Ovary (tissue), 9 donors: Measurements from ENCODE around the gene MRPL48. TPM values are rescaled to one million over a fixed set of nuclear protein-coding genes. Genes with fewer than 3 reads are reported as not detected.

Experiments used
- DNase-seq, 5 donors: peaks; one replicate each; pipeline ENCODE4 v3.0.0-alpha.2; 2019 to 2020
- H3K27ac ChIP-seq, 2 donors: fragments of 200-600 bp; one replicate each; pipeline versions ENCODE4 v1.5.1 to v1.8.0; 2019 to 2022
- H3K27me3 ChIP-seq: fragments of 200-600 bp; one replicate; pipeline ENCODE4 v1.8.0; 2022
- H3K36me3 ChIP-seq: fragments of 200-600 bp; sonication (generic); one replicate; pipeline ENCODE4 v1.5.1; 2019
- H3K4me1 ChIP-seq: one replicate; pipeline ENCODE4 v1.8.1; 2013; ENCODE audit warnings: mild to moderate bottlenecking, moderate library complexity; ENCODE audit not compliant: insufficient read depth
- H3K4me3 ChIP-seq: fragments of 200-600 bp; sonication (generic); one replicate; pipeline ENCODE4 v1.5.1; 2017
- H3K9me3 ChIP-seq, 2 donors: fragments of 200-600 bp in 1 of 2; sonication (generic) in 1 of 2; one replicate each; pipeline versions ENCODE4 v1.5.1 to v1.8.1; 2013 to 2019; ENCODE audit warnings: mild to moderate bottlenecking in 1 of 2, moderate library complexity in 1 of 2
- CTCF ChIP-seq, 3 donors: fragments of 450-650 bp in 2 of 3; fragments of 200-600 bp in 1 of 3; IDR thresholded peaks; one replicate each; pipeline versions ENCODE4 v1.5.1 to v1.8.0; 2016 to 2022; ENCODE audit warnings: antibody characterized with exemption in 3 of 3, mild to moderate bottlenecking in 1 of 3
- EP300 ChIP-seq: sonication (generic); formaldehyde crosslinking; IDR thresholded peaks from one replicate; pipeline ENCODE4 v1.6.1; 2017; ENCODE audit warnings: antibody characterized with exemption
- POLR2A ChIP-seq: fragments of 450-650 bp; IDR thresholded peaks from one replicate; pipeline ENCODE4 v1.6.1; 2017; ENCODE audit warnings: antibody characterized with exemption, mild to moderate bottlenecking, moderate library complexity
- WGBS, 3 donors: extraction: QIAGEN DNeasy Blood & Tissue Kit in 1 of 3; methylation state at CpG; one replicate each; pipeline versions ENCODE4 v1.1.5 to v1.1.7; 2013 to 2017; 5-methylcytosine and 5-hydroxymethylcytosine counted together
- intact Hi-C, 4 donors: fragments of 100-400 bp; cut with DNase I; formaldehyde crosslinking; loops; one replicate each; pipeline versions ENCODE4 v1.11.0 to v1.15.1; 2022 to 2023
- polyA plus RNA-seq, 2 donors: library from polyadenylated mRNA; stranded (reverse); fragments of 200-250 nt in 1 of 2; fragments of 350-450 nt in 1 of 2; fragmentation: Illumina TruSeq in 1 of 2; extraction: RNeasy Lipid Tissue Mini Kit (QIAGEN cat#74804) in 1 of 2; gene quantifications; one replicate each; pipeline ENCODE4 v1.2.3, GENCODE V29; 2013 to 2014
- total RNA-seq, 7 donors: library from RNA; depleted of rRNA in 2 of 7; stranded (reverse); fragments of >200 nt in 2 of 7; fragmentation: NEBNext Ultra II Directional in 3 of 7; extraction: Animal tissue kit (Norgen Biotek cat#: 25700) in 3 of 7; gene quantifications; one replicate each; pipeline versions ENCODE4 v1.1.0 to v1.2.4, GENCODE V29; 2016 to 2023
- donor health status: DM: no; HTN: no; CAD: no; lungs with moderate emphysema.
- donor health status: DM: no; HTN: no; CAD: no.
- donor health status: Bipolar disorder and iron deficiency.
- donor health status: DM: yes; HTN: yes; CAD: no.
- donor health status: DM: no; HTN: no; CAD: no.
- donor health status: DM: yes; HTN: yes; CAD: no.

The MRPL48 gene
- total and polyA plus RNA-seq, 9 donors: 18.7 to 33.4 (median 30.4) TPM

GRCh38 chr11:73866586-73866996 lies 78.9 kb downstream of the MRPL48 start:
- intact Hi-C loops: no loop called here
- no peaks in the 10 kb centered on the region for H3K9me3 ChIP-seq
- H3K4me1 ChIP-seq: peaks cover 4% of the 10 kb centered on the region
- TF ChIP-seq POLR2A: no peak
- no peak for TF ChIP-seq EP300
- TF ChIP-seq CTCF (IDR thresholded peaks at IDR 0.05): no peak
- no peak overlapping the region for H3K4me3 ChIP-seq
- no peaks in the 10 kb centered on the region for H3K27me3 ChIP-seq
- WGBS, 3 donors: 8 to 18% (median 18%) methylated on average over 2 of the region's 2 CpGs
- H3K27ac ChIP-seq: peak overlapping the region in 1 of 2 donors; percentile 17
- DNase-seq: peak in 2 of 5 donors; percentile 47 to 64
- no peaks in the 10 kb centered on the region for H3K36me3 ChIP-seq

GRCh38 chr11:73869332-73869949 lies 81.8 kb downstream of the MRPL48 start:
- no peaks in the 10 kb centered on the region for H3K9me3 ChIP-seq
- DNase-seq: no peak
- 0 to 21% (median 3%) methylated on average over 1 of the region's 1 CpG for WGBS, 3 donors
- H3K27ac ChIP-seq: no peak overlapping the region
- no peaks in the 10 kb centered on the region for H3K27me3 ChIP-seq
- no peak overlapping the region for H3K4me3 ChIP-seq
- H3K4me1 ChIP-seq: peaks cover 4% of the 10 kb centered on the region
- intact Hi-C loops: no loop called here
- TF ChIP-seq EP300: no peak
- no peak for TF ChIP-seq POLR2A
- no peaks in the 10 kb centered on the region for H3K36me3 ChIP-seq

GRCh38 chr11:73870261-73870660 lies 82.6 kb downstream of the MRPL48 start:
- Histone ChIP-seq H3K36me3 (no peaks in the 10 kb centered on the region), H3K4me1 (peaks cover 8% of the 10 kb centered on the region), H3K9me3 (no peaks in the 10 kb centered on the region), H3K27ac (no peak overlapping the region), H3K27me3 (no peaks in the 10 kb centered on the region), H3K4me3 (no peak overlapping the region)
- no peak for DNase-seq
- TF ChIP-seq CTCF (IDR thresholded peaks at IDR 0.05) (no peak), POLR2A (no peak), EP300 (no peak)
- intact Hi-C loops: no loop called here
- WGBS, 3 donors: 82 to 87% (median 87%) methylated on average over 3 of the region's 3 CpGs

GRCh38 chr11:73872749-73873357 lies 85.2 kb downstream of the MRPL48 start:
- 88 to 93% (median 90%) methylated on average over 9 of the region's 9 CpGs for WGBS, 3 donors
- TF ChIP-seq EP300: no peak
- TF ChIP-seq CTCF (IDR thresholded peaks at IDR 0.05): no peak
- no peak for TF ChIP-seq POLR2A
- DNase-seq: no peak
- Histone ChIP-seq H3K36me3 (no peaks in the 10 kb centered on the region), H3K4me1 (peaks cover 11% of the 10 kb centered on the region), H3K27ac (no peak overlapping the region), H3K27me3 (no peaks in the 10 kb centered on the region), H3K4me3 (no peak overlapping the region), H3K9me3 (no peaks in the 10 kb centered on the region)
- intact Hi-C loops: no loop called here

- intact Hi-C loops: no loop called here
- no peak for DNase-seq
- H3K27me3 ChIP-seq: no peaks in the 10 kb centered on the region
- no peak overlapping the region for H3K27ac ChIP-seq
- H3K4me1 ChIP-seq: peaks cover 11% of the 10 kb centered on the region
- no peaks in the 10 kb centered on the region for H3K36me3 ChIP-seq
- 84 to 87% (median 86%) methylated on average over 1 of the region's 1 CpG for WGBS, 3 donors
- H3K4me3 ChIP-seq: peak overlapping the region; percentile 89
- H3K9me3 ChIP-seq: no peaks in the 10 kb centered on the region
- TF ChIP-seq EP300 (no peak), CTCF (IDR thresholded peaks at IDR 0.05) (no peak), POLR2A (no peak)
Measured at GRCh38 chr11:73875380-73875779, 87.7 kb downstream of the MRPL48 start.
